HG03175 (cell line): ENCODE measurements around the gene FOXL1.

Experiments
- ATAC-seq: cut with Tn5 transposase; IDR thresholded peaks from one replicate; pipeline ENCODE4 v1.9.1; 2021; ENCODE audit warnings: mild to moderate bottlenecking, moderate library complexity; ENCODE audit not compliant: unreplicated experiment

FOXL1 gene

DNA sequence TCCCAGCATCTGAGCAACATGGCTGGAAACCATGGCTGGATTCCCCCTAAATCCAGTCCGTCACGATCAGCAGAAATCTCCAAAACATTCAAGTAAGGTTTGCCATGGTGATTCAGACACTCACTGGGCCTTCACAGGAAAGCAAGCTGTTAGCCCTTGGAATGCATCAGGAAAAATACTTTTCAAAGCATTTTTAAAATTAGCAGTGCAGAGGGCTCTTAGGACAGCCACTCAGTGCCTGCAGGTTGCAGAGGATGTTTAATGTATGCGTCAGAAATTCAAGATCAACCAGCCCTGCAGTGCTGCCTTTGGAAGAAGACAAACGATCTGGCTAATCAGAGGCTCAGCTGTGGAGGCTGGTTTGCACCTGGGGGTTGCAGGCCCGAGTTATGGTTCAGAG lies 50.3 kb downstream of the FOXL1 start:
- ATAC-seq = no peak

GRCh38 chr16:86630471-86630870 lies 52.1 kb downstream of the FOXL1 start:
- ATAC-seq = no peak

- no peak for ATAC-seq
These were observed 53.1 kb downstream of the FOXL1 start for GRCh38 chr16:86631444-86631843.
